ENCODE results near the gene APOL4. TPM values are rescaled to one million over a fixed set of nuclear protein-coding genes. Genes with fewer than 3 reads are reported as not detected.

Gene APOL4
- total RNA-seq, 2 experiments from 2014 or later, result not detected

DNA sequence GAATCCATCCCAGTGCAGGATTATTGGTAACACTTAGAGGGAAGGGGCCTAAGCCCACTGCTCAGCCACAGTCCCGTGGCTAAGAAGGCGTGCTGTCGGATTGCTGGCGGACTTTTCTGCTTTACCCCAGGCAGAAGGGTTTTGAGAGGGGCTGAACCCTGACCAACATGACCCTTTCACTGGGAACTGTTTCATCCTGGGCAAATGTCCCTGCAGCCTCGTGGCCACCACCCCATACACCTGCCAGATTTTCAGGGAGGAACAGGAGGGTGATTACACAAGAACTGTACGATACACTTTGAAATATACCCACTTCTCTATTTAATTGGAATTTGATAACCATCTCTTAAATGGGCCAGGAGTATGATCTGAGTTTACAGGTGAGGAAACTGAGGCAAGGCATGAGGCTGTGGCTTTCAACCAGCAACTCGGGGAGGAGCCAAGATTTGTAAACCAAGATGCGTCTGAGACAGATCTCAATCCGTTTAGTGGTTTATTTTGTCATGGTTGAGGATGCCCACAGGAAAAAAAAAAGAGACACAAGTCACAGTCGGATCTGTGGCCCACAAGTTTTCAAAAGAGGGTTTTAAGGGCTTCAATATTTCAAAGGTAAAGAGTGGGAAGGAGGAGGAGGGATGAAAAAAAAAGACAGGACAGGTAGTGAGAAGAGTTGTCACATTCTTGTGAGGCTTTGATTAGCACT lies 34.9 kb downstream of the APOL4 start:
- intact Hi-C loops (cut with micrococcal nuclease; ENCODE audit: unreplicated experiment), result no loop called here
- no peak overlapping the region for H3K27ac ChIP-seq (ENCODE audit: low read depth, low read length, poor library complexity, severe bottlenecking)
- no peak overlapping the region for H3K4me3 ChIP-seq (ENCODE audit: low read depth, low read length, poor library complexity, severe bottlenecking)
- no peak for DNase-seq (ENCODE audit: low spot score)
- peaks cover 20% of the 10 kb centered on the region for H3K4me1 ChIP-seq (ENCODE audit: insufficient read depth, low read length, poor library complexity, severe bottlenecking)
- H2AFZ ChIP-seq (ENCODE audit: low read length), result 0 out of 2 replicates have a peak overlapping the region, but pooled peaks have one; percentile 22
- no peak overlapping the region for H3K4me2 ChIP-seq (ENCODE audit: low read length)
- no peaks in the 10 kb centered on the region for H3K9me2 ChIP-seq (ENCODE audit: insufficient read depth, low read length)
- no peaks in the 10 kb centered on the region for H3K36me3 ChIP-seq (ENCODE audit: insufficient read depth, low read length)
- CTCF ChIA-PET (ENCODE audit: unreplicated experiment), result no interaction called here
- BruUV-seq (replicated peaks), result no TSS peak
- no peaks in the 10 kb centered on the region for H3K79me2 ChIP-seq (ENCODE audit: insufficient read depth, low read depth, low read length)
- TF ChIP-seq, protein P1, sequence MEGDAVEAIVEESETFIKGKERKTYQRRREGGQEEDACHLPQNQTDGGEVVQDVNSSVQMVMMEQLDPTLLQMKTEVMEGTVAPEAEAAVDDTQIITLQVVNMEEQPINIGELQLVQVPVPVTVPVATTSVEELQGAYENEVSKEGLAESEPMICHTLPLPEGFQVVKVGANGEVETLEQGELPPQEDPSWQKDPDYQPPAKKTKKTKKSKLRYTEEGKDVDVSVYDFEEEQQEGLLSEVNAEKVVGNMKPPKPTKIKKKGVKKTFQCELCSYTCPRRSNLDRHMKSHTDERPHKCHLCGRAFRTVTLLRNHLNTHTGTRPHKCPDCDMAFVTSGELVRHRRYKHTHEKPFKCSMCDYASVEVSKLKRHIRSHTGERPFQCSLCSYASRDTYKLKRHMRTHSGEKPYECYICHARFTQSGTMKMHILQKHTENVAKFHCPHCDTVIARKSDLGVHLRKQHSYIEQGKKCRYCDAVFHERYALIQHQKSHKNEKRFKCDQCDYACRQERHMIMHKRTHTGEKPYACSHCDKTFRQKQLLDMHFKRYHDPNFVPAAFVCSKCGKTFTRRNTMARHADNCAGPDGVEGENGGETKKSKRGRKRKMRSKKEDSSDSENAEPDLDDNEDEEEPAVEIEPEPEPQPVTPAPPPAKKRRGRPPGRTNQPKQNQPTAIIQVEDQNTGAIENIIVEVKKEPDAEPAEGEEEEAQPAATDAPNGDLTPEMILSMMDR (conservative IDR thresholded peaks at IDR 0.05; ENCODE audit: low read length), result no peak
- TF ChIP-seq EZH2phosphoT487 (IDR thresholded peaks at IDR 0.05; ENCODE audit: borderline replicate concordance, low read depth, low read length), result no peak
- H3K9me3 ChIP-seq (ENCODE audit: low read length), result peaks cover 21% of the 10 kb centered on the region
- POLR2A ChIA-PET, result no interaction called here
- H4K20me1 ChIP-seq (ENCODE audit: insufficient read depth, low read length), result no peaks in the 10 kb centered on the region

DNA sequence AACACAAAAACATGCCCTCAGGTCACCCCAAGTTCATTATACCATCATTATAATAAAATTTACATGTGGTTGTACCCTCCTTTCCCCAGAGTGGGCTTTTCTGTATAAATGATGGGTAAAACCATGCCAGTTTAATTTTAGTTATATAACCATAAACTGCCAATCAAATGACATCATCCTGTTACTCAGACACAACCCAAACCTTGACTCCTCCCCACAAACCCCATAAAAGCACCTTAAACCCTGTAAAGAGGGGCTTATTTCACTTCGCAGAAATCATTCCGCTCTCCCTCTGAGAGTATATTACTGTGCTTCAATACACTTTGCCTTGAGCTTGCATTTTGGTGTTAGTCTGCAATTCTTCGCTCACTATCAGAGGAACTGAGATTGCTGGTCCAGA lies 35.5 kb downstream of the APOL4 start:
- Histone ChIP-seq H3K9me2 (ENCODE audit: insufficient read depth, low read length) (no peaks in the 10 kb centered on the region), H3K4me1 (ENCODE audit: insufficient read depth, low read length, poor library complexity, severe bottlenecking) (peaks cover 26% of the 10 kb centered on the region), H4K20me1 (ENCODE audit: insufficient read depth, low read length) (no peaks in the 10 kb centered on the region), H3K79me2 (ENCODE audit: insufficient read depth, low read depth, low read length) (no peaks in the 10 kb centered on the region), H2AFZ (ENCODE audit: low read length) (no peak overlapping the region), H3K4me2 (ENCODE audit: low read length) (no peak overlapping the region), H3K9me3 (ENCODE audit: low read length) (peaks cover 21% of the 10 kb centered on the region), H3K27ac (ENCODE audit: low read depth, low read length, poor library complexity, severe bottlenecking) (no peak overlapping the region), H3K36me3 (ENCODE audit: insufficient read depth, low read length) (no peaks in the 10 kb centered on the region), H3K4me3 (ENCODE audit: low read depth, low read length, poor library complexity, severe bottlenecking) (no peak overlapping the region)
- TF ChIP-seq EZH2phosphoT487 (IDR thresholded peaks at IDR 0.05; ENCODE audit: borderline replicate concordance, low read depth, low read length), result no peak
- TF ChIP-seq, protein P1 (conservative IDR thresholded peaks at IDR 0.05; ENCODE audit: low read length), result no peak
- intact Hi-C loops (cut with micrococcal nuclease; ENCODE audit: unreplicated experiment), result no loop called here
- ChIA-PET POLR2A (no interaction called here), CTCF (ENCODE audit: unreplicated experiment) (no interaction called here)
- BruUV-seq (replicated peaks), result no TSS peak
- DNase-seq (ENCODE audit: low spot score), result no peak

DNA sequence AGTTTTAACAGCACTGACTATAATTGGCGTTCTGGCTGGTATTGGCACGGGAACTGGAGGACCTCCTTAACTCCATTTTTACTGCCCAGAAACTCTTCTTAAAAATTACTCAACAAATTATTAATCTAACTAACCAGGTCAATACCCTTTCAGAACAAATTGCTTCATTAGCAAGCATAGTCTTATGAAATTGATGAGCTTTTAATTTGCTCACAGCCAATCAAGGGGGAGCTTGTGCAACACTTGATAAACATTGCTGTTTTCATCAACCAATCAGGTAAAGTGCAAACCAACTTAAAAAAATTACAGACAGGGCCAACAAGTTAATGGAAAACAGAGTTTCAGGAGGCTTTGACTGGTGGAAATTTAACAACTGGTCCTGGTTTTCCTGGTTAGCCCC lies 36.5 kb downstream of the APOL4 start:
- no TSS peak for BruUV-seq (replicated peaks)
- intact Hi-C loops (cut with micrococcal nuclease; ENCODE audit: unreplicated experiment), result no loop called here
- TF ChIP-seq, protein P1 (conservative IDR thresholded peaks at IDR 0.05; ENCODE audit: low read length), result no peak
- no peak for TF ChIP-seq EZH2phosphoT487 (IDR thresholded peaks at IDR 0.05; ENCODE audit: borderline replicate concordance, low read depth, low read length)
- Histone ChIP-seq H3K27ac (ENCODE audit: low read depth, low read length, poor library complexity, severe bottlenecking) (no peak overlapping the region), H3K9me2 (ENCODE audit: insufficient read depth, low read length) (no peaks in the 10 kb centered on the region), H3K79me2 (ENCODE audit: insufficient read depth, low read depth, low read length) (no peaks in the 10 kb centered on the region), H4K20me1 (ENCODE audit: insufficient read depth, low read length) (no peaks in the 10 kb centered on the region), H3K4me2 (ENCODE audit: low read length) (no peak overlapping the region), H3K4me3 (ENCODE audit: low read depth, low read length, poor library complexity, severe bottlenecking) (no peak overlapping the region), H2AFZ (ENCODE audit: low read length) (no peak overlapping the region), H3K4me1 (ENCODE audit: insufficient read depth, low read length, poor library complexity, severe bottlenecking) (peaks cover 35% of the 10 kb centered on the region), H3K36me3 (ENCODE audit: insufficient read depth, low read length) (no peaks in the 10 kb centered on the region), H3K9me3 (ENCODE audit: low read length) (peaks cover 21% of the 10 kb centered on the region)
- ChIA-PET CTCF (ENCODE audit: unreplicated experiment) (no interaction called here), POLR2A (no interaction called here)
- no peak for DNase-seq (ENCODE audit: low spot score)

All from OCI-LY7 (cell line).